ENCODE results near the gene YARS1.

DNA sequence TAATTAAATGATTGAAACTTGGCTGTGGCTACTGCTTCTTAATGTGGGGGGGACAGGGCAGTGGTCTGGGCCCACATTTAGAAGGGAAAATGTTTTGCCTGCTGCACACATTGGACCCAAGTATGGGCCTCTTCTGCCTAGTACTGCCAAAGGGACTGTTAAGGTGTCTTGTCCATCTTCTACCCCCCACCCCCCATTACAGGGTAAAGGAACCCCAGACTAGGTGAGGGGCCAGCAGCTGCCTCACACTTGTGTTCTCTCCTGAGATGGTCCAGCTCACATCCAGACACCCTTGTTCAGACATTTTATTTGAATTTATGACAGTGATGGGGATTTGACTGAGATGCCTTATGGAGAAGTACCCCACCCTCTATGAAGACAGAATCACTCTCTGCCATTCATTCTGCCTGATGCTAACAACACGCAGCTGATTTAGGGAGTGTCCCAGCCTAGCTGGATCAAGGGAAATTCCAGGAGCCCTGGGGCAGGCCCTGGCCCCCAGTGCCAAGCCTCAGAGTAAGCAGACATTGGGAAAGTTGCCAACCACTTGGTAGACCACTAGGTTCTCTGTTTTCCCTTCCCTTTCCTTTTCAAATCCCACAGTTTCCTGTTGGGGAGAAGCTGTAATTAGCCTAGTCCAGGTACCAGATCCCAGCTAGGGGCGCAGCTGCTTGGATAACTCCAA lies 42.1 kb downstream of the YARS1 start:
- TF ChIP-seq, protein P1, sequence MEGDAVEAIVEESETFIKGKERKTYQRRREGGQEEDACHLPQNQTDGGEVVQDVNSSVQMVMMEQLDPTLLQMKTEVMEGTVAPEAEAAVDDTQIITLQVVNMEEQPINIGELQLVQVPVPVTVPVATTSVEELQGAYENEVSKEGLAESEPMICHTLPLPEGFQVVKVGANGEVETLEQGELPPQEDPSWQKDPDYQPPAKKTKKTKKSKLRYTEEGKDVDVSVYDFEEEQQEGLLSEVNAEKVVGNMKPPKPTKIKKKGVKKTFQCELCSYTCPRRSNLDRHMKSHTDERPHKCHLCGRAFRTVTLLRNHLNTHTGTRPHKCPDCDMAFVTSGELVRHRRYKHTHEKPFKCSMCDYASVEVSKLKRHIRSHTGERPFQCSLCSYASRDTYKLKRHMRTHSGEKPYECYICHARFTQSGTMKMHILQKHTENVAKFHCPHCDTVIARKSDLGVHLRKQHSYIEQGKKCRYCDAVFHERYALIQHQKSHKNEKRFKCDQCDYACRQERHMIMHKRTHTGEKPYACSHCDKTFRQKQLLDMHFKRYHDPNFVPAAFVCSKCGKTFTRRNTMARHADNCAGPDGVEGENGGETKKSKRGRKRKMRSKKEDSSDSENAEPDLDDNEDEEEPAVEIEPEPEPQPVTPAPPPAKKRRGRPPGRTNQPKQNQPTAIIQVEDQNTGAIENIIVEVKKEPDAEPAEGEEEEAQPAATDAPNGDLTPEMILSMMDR (conservative IDR thresholded peaks at IDR 0.05; ENCODE audit: low read length): no peak
- no peak for TF ChIP-seq EZH2phosphoT487 (IDR thresholded peaks at IDR 0.05; ENCODE audit: borderline replicate concordance)
